Measurements from ENCODE around the gene FGF21.

GRCh38 chr19:48713864-48714755 lies 41.2 kb upstream of the FGF21 start:
- peak; percentile 59 to 74 for TF ChIP-seq POLR2AphosphoS5 (IDR thresholded peaks at IDR 0.05)
- TF ChIP-seq POLR2A (IDR thresholded peaks at IDR 0.05; ENCODE audit: low read depth), result no peak
- peak in 1 of 3 experiments; percentile 42 for TF ChIP-seq CTCF (IDR thresholded peaks at IDR 0.05)

Data from esophagus muscularis mucosa (tissue), 3 donors.